Activated CD4-positive, alpha-beta T cell treated with anti-CD3 and anti-CD28 coated beads, Interleukin-2, Interleukin-6, amounts not matched to agents 100 ng/mL and 50 ng/mL, durations not matched to agents 16 hours and 8 hours (primary cell): Measurements from ENCODE around the gene EFCAB8.
A peak's percentile ranks its signal among the peaks of the same experiment; 100 is the strongest.
"Not testable (repeated sequence)": the region's sequence is repeated elsewhere in the genome, so short reads cannot be mapped to it uniquely, and the experiment has no call there.

Experiments used
- DNase-seq: peaks from one replicate; pipeline ENCODE4 v3.0.0-alpha.2; 2020

The EFCAB8 gene

DNA sequence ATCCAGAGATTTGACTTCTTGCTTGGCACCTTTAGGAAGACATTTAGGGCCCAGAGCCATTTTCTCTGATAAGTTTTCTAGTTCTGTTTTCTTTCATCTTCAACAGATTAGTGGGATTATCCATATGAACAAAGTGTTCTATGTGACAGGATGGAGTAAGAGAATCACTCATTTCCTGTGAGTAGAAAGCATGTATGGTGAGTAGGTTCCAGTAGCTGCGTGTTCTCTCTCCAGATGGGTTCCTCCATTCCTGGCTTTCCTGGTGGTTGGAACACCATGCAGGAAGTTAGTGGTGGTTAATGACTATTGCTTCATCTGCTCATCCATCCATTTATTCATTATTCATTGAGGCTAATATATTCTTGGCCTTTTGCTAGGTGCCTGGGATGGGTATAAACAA, 54.0 kb downstream of the EFCAB8 start:
- DNase-seq, result no peak

- no peak for DNase-seq
Observed at GRCh38 chr20:32914031-32914430, 55.3 kb downstream of the EFCAB8 start.

DNA sequence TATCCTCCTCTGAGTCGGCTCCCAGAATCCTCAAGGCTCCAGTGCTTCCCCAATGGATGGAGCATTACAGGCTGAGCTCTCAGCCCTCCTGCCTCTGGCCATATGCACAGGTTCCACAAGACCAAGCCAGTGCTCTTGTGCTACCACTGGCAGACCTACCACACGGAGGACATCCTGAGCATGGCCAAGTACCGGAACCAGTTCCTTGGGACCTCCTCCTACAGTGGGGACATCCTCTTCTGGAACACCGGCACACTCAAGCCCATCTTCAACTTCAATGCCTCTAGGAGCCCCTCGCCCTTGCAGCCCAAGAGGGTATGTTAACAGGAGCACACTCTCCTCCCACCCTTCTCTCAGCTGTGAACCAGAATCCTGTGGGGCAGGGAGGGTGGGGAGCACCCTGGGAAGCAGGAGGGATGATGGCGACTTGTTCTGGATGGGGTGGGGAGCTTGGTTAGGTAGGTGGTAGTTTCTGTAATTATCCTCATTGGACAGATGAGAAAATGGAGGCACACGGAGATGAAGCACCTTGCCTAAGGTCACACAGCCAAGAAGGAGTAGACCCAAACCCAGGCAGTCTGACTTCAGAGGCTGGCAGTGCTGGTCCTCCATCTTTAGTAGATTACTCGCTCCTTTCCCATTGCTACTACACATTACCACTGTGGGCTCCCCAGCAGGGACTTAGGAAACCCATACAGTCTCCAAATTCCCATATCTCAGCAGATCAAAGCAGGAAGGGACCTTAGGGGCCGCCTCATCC, 58.6 kb downstream of the EFCAB8 start:
- no peak for DNase-seq

GRCh38 chr20:32918296-32918695, 59.6 kb downstream of the EFCAB8 start:
- DNase-seq, result no peak

GRCh38 chr20:32918751-32919150, 60.0 kb downstream of the EFCAB8 start:
- DNase-seq, result no peak

GRCh38 chr20:32920066-32920465, 61.3 kb downstream of the EFCAB8 start:
- no peak for DNase-seq

DNA sequence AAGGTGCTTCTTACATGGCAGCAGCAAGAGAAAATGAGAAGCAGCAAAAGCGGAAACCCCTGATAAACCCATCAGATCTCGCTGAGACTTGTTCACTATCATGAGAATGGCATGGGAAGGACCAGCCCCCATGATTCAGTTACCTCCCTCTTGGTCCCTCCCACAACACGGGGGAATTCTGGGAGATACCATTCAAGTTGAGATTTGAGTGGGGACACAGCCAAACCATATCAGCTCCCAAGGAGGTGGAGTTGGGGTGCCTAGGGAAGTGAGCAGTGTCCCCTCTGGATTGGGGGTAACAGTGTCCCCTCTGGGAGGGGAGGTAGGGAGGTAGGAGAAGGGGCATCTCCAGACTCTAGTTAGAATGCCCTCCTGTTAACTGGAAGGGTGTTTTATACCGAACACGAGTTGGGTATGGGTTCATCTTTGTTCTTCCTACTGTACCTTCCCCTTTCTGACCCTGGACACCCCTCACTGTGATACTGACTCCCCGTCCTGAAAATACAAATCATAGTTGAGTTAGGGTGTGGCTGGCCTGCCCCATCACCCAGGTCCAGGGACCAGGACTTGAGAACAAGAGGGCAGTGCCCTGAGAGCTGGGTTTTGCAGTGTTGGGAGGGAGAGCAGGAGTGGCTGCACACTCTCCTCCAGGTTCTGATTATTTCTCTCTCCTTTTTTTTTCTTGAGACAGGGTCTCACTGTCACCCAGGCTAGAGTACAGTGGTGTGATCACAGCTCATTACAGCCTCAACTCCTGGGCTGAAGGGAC, 62.0 kb downstream of the EFCAB8 start:
- no peak for DNase-seq

DNA sequence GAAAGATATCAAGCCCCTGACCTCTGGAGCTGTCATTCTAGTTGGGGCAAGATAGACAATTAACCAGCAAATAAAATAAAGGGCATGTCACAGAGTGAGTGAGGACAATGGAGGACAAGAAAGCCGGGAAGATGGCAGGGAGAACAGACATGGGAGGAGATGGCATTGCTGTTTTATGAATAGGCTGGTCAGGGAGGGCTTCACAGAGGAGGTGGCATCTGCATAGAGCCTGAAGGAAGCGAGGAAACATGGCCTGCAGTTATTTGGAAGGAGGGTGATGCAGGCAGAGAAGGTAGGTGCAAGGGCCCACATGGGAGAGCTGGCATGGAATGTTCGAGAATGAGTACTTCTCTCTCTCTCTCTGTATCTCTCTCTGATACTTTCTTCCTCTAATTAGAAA, 63.7 kb downstream of the EFCAB8 start:
- no peak for DNase-seq

DNA sequence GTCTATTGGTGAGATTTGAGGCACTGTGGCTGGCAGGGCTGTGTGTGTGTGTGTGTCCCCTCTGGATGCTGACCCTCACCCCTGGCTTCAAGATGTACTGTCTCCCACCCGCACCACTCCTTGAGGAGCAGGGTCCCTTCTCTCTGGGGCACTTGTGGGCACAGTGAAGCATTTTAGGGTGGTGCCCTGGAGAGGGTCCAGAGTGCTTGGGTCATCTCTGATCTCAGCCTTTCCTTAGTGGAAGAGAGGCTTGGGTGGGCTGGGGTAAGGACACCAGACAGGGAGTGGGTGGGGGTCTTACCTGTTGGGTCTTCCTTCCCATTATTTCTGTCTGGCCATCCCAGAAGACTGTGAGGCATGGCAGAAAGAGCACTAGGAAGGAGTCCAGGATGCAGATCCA, 66.1 kb downstream of the EFCAB8 start:
- no peak for DNase-seq

GRCh38 chr20:32925481-32926196, 66.9 kb downstream of the EFCAB8 start:
- DNase-seq, result no peak

DNA sequence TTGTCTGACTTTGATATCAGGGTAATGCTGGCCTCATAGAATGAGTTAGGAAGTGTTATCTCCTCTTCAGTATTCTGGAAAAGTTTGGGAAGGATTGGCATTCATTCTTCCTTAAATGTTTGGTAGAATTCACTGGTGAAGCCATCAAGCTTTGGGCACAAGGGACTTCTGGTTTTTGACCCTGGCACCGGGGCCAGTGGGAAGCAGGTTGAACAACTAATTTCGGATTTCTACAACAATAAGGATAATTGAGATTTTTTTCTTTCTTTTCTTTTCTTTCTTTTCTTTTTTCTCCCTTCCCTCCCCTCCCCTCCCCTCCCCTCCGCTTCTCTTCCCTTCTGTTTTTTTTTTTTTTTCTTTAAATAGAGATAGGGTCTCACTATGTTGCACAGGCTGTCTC, 70.4 kb downstream of the EFCAB8 start:
- DNase-seq, result no peak

DNA sequence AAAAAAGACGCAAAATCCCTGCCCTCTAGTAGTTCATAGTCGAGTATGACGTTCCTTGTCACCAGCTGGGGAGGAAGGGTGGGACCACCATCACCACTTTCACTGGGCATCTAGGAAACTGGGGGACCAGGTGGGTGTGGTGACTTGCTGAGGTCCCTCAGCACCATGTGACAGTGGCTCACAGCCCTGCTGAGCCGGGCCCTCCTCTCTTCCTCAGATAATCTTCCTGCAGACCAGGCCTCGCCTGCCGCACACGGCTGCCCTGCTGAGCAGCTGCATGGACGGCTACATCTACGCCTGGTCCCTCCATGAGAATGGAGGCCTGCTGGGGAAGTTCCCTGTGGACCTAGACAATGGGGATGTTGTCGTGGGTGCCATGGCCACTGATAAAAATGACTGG, 71.5 kb downstream of the EFCAB8 start:
- DNase-seq, result no peak

- no peak for DNase-seq
Observed at GRCh38 chr20:32930701-32931100, 72.0 kb downstream of the EFCAB8 start.

- DNase-seq, result no peak
Observed at GRCh38 chr20:32934580-32934979, 75.9 kb downstream of the EFCAB8 start.

- no peak for DNase-seq
Observed at GRCh38 chr20:32941155-32941885, 82.6 kb downstream of the EFCAB8 start.

- DNase-seq, result no peak
Observed at GRCh38 chr20:32943490-32944052, 84.8 kb downstream of the EFCAB8 start.

DNA sequence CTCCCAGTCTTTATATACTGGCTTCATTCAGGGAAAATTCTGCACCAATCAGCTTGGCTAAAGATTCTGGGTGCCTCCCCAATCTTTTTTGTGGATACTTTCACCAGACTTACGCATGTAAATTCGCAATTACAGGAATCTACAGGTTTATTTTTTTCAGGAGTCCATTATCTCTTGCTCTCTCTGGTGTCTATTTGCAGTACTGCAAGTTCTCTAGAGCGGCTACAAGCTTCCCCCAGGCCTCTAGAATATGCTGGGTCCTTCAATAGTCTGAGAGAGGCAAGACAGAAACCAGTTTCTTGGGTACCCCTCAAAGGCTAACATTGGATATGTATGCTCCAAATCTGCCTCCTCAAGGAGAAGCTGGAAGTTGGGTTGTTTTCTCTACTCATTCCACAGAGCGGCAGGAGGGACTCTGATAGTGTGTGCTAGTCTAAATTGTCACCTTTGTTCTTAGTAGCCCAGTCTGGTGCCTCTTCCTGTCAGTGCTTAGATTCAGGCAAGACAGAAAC, 87.0 kb downstream of the EFCAB8 start:
- peak; percentile 45 for DNase-seq

- no peak for DNase-seq
Observed at GRCh38 chr20:32946629-32947028, 87.9 kb downstream of the EFCAB8 start.

- DNase-seq, result not testable (repeated sequence)
Observed at GRCh38 chr20:32950539-32950938, 91.8 kb downstream of the EFCAB8 start.

DNA sequence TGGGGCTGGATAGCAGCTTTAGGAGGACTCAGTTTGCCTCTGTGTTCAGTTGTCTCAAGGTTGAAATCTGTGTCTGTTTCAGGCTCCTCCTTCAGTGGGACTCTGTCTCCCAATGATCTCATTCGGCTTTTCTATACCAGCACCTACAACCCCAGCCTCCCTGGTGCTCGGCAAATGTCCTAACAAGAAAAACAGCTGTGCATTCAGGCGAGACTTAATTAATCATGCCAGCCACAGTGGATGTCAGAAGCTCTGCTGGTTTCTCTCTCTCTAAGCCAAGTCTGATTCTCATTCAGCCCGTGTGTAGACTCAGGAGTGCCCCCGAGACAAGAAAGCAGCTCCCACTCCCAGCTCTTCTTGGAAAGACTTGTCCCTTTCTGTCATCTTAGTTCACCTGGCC, 98.7 kb downstream of the EFCAB8 start:
- no peak for DNase-seq

- DNase-seq, result no peak
Observed at GRCh38 chr20:32958574-32958973, 99.9 kb downstream of the EFCAB8 start.
